ENCODE data around the gene C1orf21.

The C1orf21 gene

DNA sequence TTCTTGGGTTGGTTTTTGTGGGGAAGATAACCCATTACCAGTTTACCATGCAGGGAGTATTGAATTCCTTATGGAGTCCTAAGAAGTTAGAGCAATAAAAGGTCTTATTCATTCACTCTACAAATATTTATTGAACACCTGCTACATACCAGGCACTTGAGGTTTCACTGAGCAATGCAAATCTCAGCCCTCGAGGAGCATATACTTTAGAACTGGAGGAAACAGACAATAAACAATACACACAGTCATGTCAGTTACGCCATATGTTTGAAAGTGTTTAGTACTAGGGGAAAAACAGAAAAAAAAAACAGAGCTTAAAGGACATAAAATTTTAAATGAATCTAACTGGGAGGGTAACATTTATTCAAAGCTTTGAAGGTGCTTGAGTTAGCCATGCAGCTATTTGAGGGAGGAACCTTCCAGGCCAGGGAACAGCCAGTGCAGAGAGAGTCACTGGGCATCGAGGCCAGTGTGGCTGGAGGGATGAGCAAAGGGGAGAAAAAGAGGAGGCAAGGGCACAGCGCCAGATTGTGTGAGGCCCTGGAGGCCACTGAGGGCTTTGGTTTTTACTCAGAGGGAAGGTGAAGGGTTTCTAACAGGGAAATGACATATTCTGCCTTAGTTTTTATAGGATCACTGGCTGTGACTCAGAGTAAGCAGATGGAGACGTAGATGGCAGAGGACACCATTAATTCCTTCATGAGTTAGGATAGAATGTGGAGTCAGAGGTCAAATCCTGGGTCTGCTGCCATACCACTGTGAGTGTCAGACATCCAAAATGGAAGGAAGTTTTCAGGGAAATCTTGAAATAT is 32.7 kb downstream of the C1orf21 start:
- no peak for DNase-seq (ENCODE audit: low read depth)
- no peak for TF ChIP-seq CTCF (conservative IDR thresholded peaks at IDR 0.05; ENCODE audit: low read depth, low read length)
- no peak overlapping the region for H3K4me3 ChIP-seq (ENCODE audit: low read length)

- no peak for DNase-seq (ENCODE audit: low read depth)
- H3K4me3 ChIP-seq (ENCODE audit: low read length) = no peak overlapping the region
- TF ChIP-seq CTCF (conservative IDR thresholded peaks at IDR 0.05; ENCODE audit: low read depth, low read length) = no peak
These were observed 35.8 kb downstream of the C1orf21 start for GRCh38 chr1:184422490-184423233.

GRCh38 chr1:184423649-184424048 is 36.8 kb downstream of the C1orf21 start:
- no peak overlapping the region for H3K4me3 ChIP-seq (ENCODE audit: low read length)
- no peak for TF ChIP-seq CTCF (conservative IDR thresholded peaks at IDR 0.05; ENCODE audit: low read depth, low read length)

DNA sequence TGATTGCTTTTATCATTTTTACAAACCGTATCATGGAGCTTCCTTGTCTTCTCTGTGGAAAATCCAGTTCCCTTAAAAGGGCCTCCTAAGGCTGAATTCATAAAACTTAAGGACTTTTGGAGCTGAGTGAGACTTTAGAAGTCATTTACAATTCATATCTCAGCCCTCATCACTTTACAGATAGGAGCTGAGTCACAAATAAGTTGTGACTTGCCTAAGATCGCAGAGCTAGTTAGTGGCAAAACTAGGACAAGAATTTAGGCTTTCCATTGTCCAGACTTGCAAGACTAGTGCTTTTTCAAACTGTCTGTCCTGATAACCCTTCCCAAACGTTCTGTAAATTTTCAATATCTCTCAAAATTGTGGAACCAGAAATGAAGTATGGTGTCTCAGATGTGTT is 37.3 kb downstream of the C1orf21 start:
- DNase-seq (ENCODE audit: low read depth) = no peak
- no peak overlapping the region for H3K4me3 ChIP-seq (ENCODE audit: low read length)
- no peak for TF ChIP-seq CTCF (conservative IDR thresholded peaks at IDR 0.05; ENCODE audit: low read depth, low read length)

More at GRCh38 chr1:184423649-184424048, 36.8 kb downstream of the C1orf21 start:
- DNase-seq (ENCODE audit: low read depth) = no peak

DNA sequence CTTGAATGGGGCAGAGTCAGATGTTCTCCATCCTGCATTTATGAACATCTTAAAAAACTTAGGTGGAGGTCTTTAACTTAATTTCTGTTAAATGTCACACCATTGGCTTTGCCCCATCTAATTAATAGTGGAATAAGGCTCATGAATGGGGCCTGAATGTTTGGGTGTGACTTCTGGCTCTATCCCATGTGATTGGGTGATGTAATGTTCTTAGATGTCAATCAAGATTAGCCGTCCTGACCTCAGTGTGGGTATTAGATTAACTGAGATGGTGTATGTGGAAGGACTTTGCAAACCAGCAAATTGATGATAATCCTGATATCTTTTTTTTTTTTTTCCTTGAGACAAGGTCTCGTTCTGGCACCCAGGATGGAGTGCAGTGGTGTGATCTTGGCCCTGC is 38.1 kb downstream of the C1orf21 start:
- peak; percentile 8 for DNase-seq (ENCODE audit: low read depth)
- no peak for TF ChIP-seq CTCF (conservative IDR thresholded peaks at IDR 0.05; ENCODE audit: low read depth, low read length)
- no peak overlapping the region for H3K4me3 ChIP-seq (ENCODE audit: low read length)

GRCh38 chr1:184425449-184426277 is 38.8 kb downstream of the C1orf21 start:
- TF ChIP-seq CTCF (conservative IDR thresholded peaks at IDR 0.05; ENCODE audit: low read depth, low read length) = no peak
- H3K4me3 ChIP-seq (ENCODE audit: low read length) = no peak overlapping the region
- DNase-seq (ENCODE audit: low read depth) = no peak

Measured in retinal pigment epithelial cell (primary cell).